Lower leg skin (tissue), 4 donors: ENCODE data around the gene GCM1. TPM values are rescaled to one million over a fixed set of nuclear protein-coding genes. Genes with fewer than 3 reads are reported as not detected.

Experiments
- DNase-seq, 2 donors: peaks; one replicate each; pipeline ENCODE4 v3.0.0-alpha.2; 2019; ENCODE audit warnings: low spot score in 2 of 2
- H3K4me3 ChIP-seq: fragments of 200-600 bp; sonication (generic); 2 replicates; pipeline ENCODE4 v1.5.1; 2017; ENCODE audit warnings: mild to moderate bottlenecking, low read depth; ENCODE audit not compliant: poor library complexity, severe bottlenecking
- POLR2A ChIP-seq, 2 donors: fragments of 450-650 bp; IDR thresholded peaks; one replicate each; pipeline ENCODE4 v1.6.1; 2016 to 2017; ENCODE audit warnings: antibody characterized with exemption in 2 of 2, mild to moderate bottlenecking in 1 of 2, moderate library complexity in 1 of 2
- WGBS, 2 donors: methylation state at CpG; one replicate each; pipeline ENCODE4 v1.1.5; 2018; 5-methylcytosine and 5-hydroxymethylcytosine counted together
- intact Hi-C: fragments of 100-400 bp; cut with DNase I; formaldehyde crosslinking; loops from one replicate; pipeline ENCODE4 v1.15.0; 2023; ENCODE audit warnings: low total_unique reads
- total RNA-seq, 4 donors: library from RNA; depleted of rRNA; stranded (reverse); fragments of >200 nt; gene quantifications; one replicate each; pipeline ENCODE4 v1.1.0, GENCODE V29; 2016
- TF ChIP-seq, protein P1 (sequence below), 3 donors: fragments of 450-650 bp; IDR thresholded peaks; one replicate each; pipeline ENCODE4 v1.5.1; 2016; ENCODE audit warnings: antibody characterized with exemption in 3 of 3, mild to moderate bottlenecking in 3 of 3, moderate library complexity in 2 of 3

The GCM1 gene
- total RNA-seq, 4 donors from 2014 or later: not detected

DNA sequence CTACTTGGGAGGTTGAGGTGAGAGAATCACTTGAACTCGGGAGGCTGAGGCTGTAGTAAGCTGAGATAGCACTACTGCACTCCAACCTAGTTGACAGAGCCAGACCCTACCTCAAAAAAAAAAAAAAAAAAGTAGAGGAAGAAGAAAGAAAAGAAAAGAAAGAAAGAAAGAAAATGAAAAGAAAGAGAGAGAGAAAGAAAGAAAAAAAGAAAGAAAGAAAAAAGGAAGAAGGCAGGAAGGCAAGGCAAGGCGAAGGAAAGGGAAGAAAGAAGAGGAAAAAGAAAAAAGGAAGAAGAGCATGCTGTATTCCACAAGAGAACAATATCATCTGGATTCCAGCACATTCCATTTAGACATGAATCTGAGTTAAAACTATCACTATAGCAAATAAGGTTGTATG, 3.8 kb downstream of the GCM1 start:
- H3K4me3 ChIP-seq: no peak overlapping the region
- TF ChIP-seq, protein P1, sequence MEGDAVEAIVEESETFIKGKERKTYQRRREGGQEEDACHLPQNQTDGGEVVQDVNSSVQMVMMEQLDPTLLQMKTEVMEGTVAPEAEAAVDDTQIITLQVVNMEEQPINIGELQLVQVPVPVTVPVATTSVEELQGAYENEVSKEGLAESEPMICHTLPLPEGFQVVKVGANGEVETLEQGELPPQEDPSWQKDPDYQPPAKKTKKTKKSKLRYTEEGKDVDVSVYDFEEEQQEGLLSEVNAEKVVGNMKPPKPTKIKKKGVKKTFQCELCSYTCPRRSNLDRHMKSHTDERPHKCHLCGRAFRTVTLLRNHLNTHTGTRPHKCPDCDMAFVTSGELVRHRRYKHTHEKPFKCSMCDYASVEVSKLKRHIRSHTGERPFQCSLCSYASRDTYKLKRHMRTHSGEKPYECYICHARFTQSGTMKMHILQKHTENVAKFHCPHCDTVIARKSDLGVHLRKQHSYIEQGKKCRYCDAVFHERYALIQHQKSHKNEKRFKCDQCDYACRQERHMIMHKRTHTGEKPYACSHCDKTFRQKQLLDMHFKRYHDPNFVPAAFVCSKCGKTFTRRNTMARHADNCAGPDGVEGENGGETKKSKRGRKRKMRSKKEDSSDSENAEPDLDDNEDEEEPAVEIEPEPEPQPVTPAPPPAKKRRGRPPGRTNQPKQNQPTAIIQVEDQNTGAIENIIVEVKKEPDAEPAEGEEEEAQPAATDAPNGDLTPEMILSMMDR (IDR thresholded peaks at IDR 0.05): no peak
- TF ChIP-seq POLR2A (IDR thresholded peaks at IDR 0.05): no peak
- 74 to 93% methylated on average over 2 of the region's 2 CpGs for WGBS, 2 donors
- intact Hi-C loops: no loop called here
- no peak for DNase-seq

DNA sequence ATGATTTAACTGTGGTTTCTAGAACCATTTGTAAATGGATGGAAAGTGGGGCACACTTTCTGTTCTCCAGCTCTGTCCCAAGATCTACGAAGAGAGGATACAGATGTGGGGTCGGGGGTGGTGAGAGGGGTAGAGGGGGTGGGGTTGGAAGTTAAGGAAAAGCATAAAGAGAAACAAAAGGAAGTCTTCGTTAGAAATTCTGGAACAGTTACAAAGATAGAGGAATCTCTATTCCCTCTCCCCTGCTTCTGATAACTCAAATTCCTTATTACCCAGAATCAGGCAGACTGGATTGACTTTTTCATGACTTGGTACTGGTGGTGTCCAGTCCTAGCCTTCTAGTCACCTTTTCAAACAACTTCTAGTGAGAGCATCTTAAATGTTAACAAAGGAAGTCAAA, 4.9 kb downstream of the GCM1 start:
- TF ChIP-seq, protein P1 (IDR thresholded peaks at IDR 0.05): no peak
- TF ChIP-seq POLR2A (IDR thresholded peaks at IDR 0.05): no peak
- intact Hi-C loops: no loop called here
- DNase-seq: no peak
- WGBS, 2 donors: 46 to 63% methylated on average over 3 of the region's 3 CpGs
- no peak overlapping the region for H3K4me3 ChIP-seq

DNA sequence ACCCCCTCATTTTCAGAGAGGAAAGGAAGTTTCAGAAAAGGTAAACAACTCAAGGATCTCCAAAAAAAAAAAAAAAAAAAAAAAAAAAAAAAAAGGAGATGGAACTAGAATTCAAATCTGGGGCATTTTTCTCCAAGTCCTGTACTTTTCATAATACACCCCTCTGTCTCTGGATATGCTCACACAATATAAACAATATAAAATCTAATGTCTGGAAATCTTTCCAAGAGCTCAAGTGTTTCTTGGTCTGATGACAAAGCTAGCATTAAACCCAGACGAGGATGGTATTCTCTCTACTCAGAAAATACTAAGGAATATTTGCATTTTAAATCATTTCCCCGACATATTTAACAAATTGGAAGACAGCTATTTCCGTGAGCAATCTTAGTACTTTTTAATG, 5.8 kb downstream of the GCM1 start:
- no peak for DNase-seq
- 65 to 70% methylated on average over 3 of the region's 3 CpGs for WGBS, 2 donors
- TF ChIP-seq POLR2A (IDR thresholded peaks at IDR 0.05): no peak
- TF ChIP-seq, protein P1 (IDR thresholded peaks at IDR 0.05): no peak
- H3K4me3 ChIP-seq: no peak overlapping the region
- intact Hi-C loops: no loop called here

DNA sequence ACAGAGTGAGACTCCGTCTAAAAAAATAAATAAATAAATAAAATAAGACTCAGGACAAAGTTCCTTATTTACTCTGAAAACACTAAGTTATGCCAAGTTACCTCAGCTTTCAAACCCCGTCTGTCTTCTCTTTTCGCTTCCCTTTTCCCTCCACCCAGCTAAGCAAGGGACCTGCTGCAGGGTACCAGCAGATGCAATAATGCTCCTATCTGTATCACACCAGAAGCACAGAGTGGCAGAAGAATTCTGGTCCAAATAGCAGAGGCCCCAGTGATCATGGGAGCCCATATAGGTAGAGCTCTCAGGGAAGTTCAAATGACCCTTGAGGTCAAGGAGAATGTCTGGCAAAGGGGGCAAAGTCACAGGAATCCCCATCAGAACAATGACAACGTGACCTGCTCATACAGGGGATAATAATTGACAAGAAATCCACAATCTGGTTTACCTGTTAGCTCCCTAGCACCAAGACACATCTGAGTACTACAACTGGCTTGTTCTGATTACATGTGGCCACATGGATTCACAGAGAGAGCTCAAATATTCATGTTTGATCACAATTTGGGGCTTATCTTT, 8.7 kb downstream of the GCM1 start:
- 78 to 81% methylated on average over 4 of the region's 4 CpGs for WGBS, 2 donors
- intact Hi-C loops: no loop called here
- no peak for TF ChIP-seq POLR2A (IDR thresholded peaks at IDR 0.05)
- TF ChIP-seq, protein P1 (IDR thresholded peaks at IDR 0.05): no peak
- no peak overlapping the region for H3K4me3 ChIP-seq
- no peak for DNase-seq

DNA sequence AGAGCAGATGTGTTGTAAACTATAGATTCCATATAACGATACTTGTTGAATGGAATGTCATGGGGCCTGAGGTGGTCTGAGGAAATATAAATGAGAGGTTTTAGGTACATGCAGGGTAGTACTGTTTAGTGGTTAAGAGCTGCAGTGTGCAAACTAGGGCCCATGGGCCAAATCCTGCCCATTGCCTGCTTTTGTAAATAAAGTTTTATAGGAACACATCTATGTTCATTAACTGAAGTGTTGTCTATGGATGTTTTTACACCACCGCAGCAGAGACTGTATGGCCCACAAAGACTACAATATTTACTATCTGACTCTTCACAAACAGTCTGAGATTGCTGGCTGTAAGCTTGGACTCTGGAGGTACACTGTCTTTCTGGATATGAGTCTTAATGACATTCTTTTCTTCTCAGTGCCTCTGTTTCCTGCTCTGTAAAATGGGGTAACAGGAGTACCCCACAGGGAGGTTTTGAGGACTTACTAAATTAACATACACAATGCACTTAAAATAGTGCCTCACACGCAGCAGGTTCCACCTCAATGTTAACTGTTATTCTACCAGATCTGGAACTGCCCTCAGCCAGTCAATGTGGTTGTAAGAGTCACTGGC, 12.5 kb downstream of the GCM1 start:
- no peak for DNase-seq
- WGBS, 2 donors: 84 to 88% methylated on average over 3 of the region's 3 CpGs
- intact Hi-C loops: no loop called here
- H3K4me3 ChIP-seq: no peak overlapping the region
- TF ChIP-seq POLR2A (IDR thresholded peaks at IDR 0.05): no peak

DNA sequence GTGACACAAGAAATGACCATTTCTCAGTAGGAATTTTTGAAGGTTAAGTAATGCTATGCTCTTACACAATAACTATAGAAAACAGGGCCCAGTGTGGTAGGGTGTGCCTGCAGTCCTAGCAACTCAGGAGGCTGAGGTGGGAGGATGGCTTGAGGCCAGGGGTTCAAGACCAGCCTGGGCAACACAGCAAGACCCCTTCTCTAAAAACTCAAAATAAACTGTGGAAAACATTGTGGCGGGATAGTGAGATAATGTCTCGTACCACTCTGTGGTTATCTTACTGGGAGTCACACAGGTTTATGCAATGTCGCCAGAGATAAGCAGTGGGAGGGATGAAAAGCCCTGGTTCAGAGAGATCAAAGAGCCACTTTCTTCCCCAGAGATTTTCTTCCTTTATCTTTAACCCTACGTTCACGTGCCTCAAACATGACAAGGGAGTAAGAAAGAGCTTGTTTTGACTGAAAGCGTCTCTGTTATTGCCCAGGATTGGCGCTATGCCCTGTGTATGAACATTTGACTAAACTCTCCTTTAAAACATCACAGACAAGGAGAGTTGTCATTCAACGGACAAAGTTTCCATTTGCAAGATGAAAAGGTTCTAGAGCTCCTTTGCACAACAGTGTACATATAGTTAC, 13.9 kb downstream of the GCM1 start:
- no peak overlapping the region for H3K4me3 ChIP-seq
- no peak for TF ChIP-seq POLR2A (IDR thresholded peaks at IDR 0.05)
- TF ChIP-seq, protein P1 (IDR thresholded peaks at IDR 0.05): no peak
- no peak for DNase-seq
- intact Hi-C loops: no loop called here
- 75 to 77% methylated on average over 8 of the region's 8 CpGs for WGBS, 2 donors
